ENCODE results near the gene CD79B. TPM values are rescaled to one million over a fixed set of nuclear protein-coding genes. Genes with fewer than 3 reads are reported as not detected.

Gene CD79B
- total and polyA plus RNA-seq, 10 of the 15 experiments (the other 5 are each of a cell fraction or from before 2014, with no cell fraction given): 17.5 to 148 (median 79.1) TPM

DNA sequence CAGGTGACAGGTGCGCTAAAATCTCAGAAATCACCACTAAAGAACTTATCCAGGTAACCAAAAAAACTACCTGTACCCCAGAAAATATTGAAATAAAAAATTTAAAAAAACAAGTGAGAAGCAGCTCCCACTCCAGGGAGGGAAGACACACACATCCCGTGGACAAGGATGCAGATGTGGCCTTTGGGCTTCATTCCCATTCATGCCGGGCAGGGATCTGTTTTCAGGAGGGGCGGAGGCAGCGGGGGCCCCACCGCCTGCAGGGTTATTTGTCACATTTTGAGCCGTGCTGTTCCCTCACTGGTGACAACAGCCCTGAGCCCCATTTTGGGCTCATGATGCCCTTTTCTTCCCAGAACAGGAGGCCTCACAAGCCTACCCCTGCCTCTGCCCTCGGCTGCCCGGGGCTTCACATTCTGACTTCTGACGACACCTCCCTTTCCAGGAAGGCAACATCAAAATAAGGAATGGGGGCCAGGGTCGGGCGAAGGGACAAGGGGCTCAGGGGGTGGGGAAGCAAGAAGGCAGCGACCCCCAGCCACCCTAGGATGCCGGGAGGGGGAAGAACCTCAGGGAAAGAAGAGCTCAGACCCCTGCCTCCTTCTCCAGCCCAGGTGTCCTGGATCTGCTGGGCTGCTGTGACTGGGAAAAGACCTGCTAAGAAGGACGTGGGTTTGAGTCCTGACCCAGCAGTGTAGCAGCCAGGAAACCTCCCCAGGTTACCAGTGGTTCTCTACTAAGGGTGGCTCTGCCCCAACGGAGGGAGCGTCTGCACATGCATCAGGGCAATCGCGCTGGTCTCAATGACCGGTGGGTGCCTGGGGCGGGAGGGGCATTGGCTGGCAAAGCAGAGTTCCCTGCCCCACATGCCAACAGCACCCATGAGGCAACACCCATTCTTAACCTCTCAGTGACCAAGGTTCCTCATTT lies 2.3 kb upstream of the CD79B start:
- peaks cover 28% of the 10 kb centered on the region for H3K79me2 ChIP-seq (ENCODE audit: control insufficient read depth, insufficient read depth, low read length)

More for the DNA sequence above, 2.3 kb upstream of the CD79B start:
- no peaks in the 10 kb centered on the region for H3K9me3 ChIP-seq (replicated peaks; ENCODE audit: control insufficient read depth, insufficient read depth, low read length)
- no peaks in the 10 kb centered on the region for H4K20me1 ChIP-seq (ENCODE audit: control insufficient read depth, insufficient read depth)
- H3K27me3 ChIP-seq (replicated peaks in 1 of 2; ENCODE audit: control insufficient read depth in 2 of 2, insufficient read depth in 2 of 2, low read length in 1 of 2): no peaks in the 10 kb centered on the region
- in situ Hi-C loops (cut with MboI): no loop called here
- 0 out of 4 replicates have a peak, but pooled peaks cover 0 to 2% of the 10 kb centered on the region in 2 experiments for H3K36me3 ChIP-seq (ENCODE audit: control insufficient read depth in 2 of 2, insufficient read depth in 2 of 2, low read length in 1 of 2)
- H3K9ac ChIP-seq (ENCODE audit: control insufficient read depth, insufficient read depth, low read length): no peak overlapping the region
- TF ChIP-seq KLF5 (IDR thresholded peaks at IDR 0.05; ENCODE audit: partially characterized antibody) (no peak), RCOR1 (conservative IDR thresholded peaks at IDR 0.05; ENCODE audit: low read depth, low read length) (no peak), NBN (IDR thresholded peaks at IDR 0.05) (no peak), TCF7 (IDR thresholded peaks at IDR 0.05; ENCODE audit: borderline replicate concordance) (no peak)
- TF ChIP-seq, protein P1, sequence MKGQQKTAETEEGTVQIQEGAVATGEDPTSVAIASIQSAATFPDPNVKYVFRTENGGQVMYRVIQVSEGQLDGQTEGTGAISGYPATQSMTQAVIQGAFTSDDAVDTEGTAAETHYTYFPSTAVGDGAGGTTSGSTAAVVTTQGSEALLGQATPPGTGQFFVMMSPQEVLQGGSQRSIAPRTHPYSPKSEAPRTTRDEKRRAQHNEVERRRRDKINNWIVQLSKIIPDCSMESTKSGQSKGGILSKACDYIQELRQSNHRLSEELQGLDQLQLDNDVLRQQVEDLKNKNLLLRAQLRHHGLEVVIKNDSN (IDR thresholded peaks at IDR 0.05; ENCODE audit: borderline replicate concordance, extremely low read length, insufficient read depth, low read depth, low read length): no peak
- FAIRE-seq (no peak), ATAC-seq (no peak), DNase-seq (ENCODE audit: low read depth, low spot score) (no peak)
- no peak overlapping the region for H3K4me2 ChIP-seq (ENCODE audit: control insufficient read depth, insufficient read depth)
- SMC1A ChIA-PET (ENCODE audit: uncharacterized antibody, unreplicated experiment): interaction anchor here (7.6 to 9.0 kb wide), 2 partner anchors 12 to 14 kb away, joined by 68 to 111 read pairs; partner anchors contain the start of gene GH1
- 79% methylated on average over 20 of the region's 21 CpGs for WGBS (ENCODE audit: insufficient coverage, insufficient replicate concordance, low lambda C conversion rate, missing lambda C conversion rate)
- CTCF ChIA-PET: interaction anchor here (1.5 to 8.7 kb wide), 5 partner anchors 12 to 90 kb away, joined by 3 to 153 read pairs (median 56); partner anchors contain the start of gene GH1
- intact Hi-C loops (cut with micrococcal nuclease; ENCODE audit: unreplicated experiment): no loop called here
- H3K4me1 ChIP-seq (ENCODE audit: control insufficient read depth, insufficient read depth, low read length): peaks cover 24% of the 10 kb centered on the region
- RAD21 ChIA-PET (ENCODE audit: unreplicated experiment): interaction anchor here (1.1 to 9.0 kb wide), 5 partner anchors 12 to 91 kb away, joined by 3 to 130 read pairs (median 9); partner anchors contain the start of gene GH1
- H3K4me3 ChIP-seq: no peak overlapping the region
- POLR2A ChIA-PET: interaction anchor here (1.5 to 5.9 kb wide), 2 partner anchors 8 to 12 kb away, joined by 4 to 68 read pairs; no protein-coding TSS in a partner anchor
- H2AFZ ChIP-seq (ENCODE audit: control insufficient read depth, low read depth, low read length): no peak overlapping the region
- no TSS peak for BruUV-seq (replicated peaks)
- H3K27ac ChIP-seq (ENCODE audit: control insufficient read depth, insufficient read depth): no peak overlapping the region

Measured in GM12878 (cell line).